IMR-90 (cell line): Measurements from ENCODE around the gene COX6B1. TPM values are rescaled to one million over a fixed set of nuclear protein-coding genes. Genes with fewer than 3 reads are reported as not detected.

ENCODE experiments used
- ATAC-seq: fragments of 200-7000 bp; cut with Tn5 transposase; 2 replicates; pipeline ENCODE4 v1.9.1; 2020; ENCODE audit warnings: low read depth, mild to moderate bottlenecking, moderate library complexity
- BruUV-seq: library from RNA; stranded (reverse); fragments of 400-500 nt; replicated peaks from 2 replicates; lab custom pipeline; 2021; lab: Mats Ljungman, UMichigan
- CTCF ChIA-PET: fragments of 300-600 bp; formaldehyde crosslinking; extraction: SDS; loops from one replicate; lab custom pipeline; 2021; ENCODE audit warnings: antibody characterized with exemption; lab: Yijun Ruan, JAX
- POLR2A ChIA-PET: fragments of 300-600 bp; sonication (Branson Sonifier 250); formaldehyde crosslinking; loops from one replicate; lab custom pipeline; 2022; ENCODE audit warnings: antibody characterized with exemption; ENCODE audit not compliant: unreplicated experiment; lab: Charles Lee
- DNase-seq: peaks from one replicate; pipeline ENCODE4 v3.0.0; 2013
- H2AFZ ChIP-seq: replicated peaks from 2 replicates; pipeline ENCODE3; 2013; ENCODE audit warnings: low read length, mild to moderate bottlenecking; ENCODE audit not compliant: poor library complexity
- H2AK5ac ChIP-seq: 2 replicates; pipeline ENCODE4 v1.6.1; 2013; ENCODE audit warnings: low read depth, low read length, inconsistent platforms
- H2AK9ac ChIP-seq: replicated peaks from 2 replicates; pipeline ENCODE3; 2013; ENCODE audit warnings: mild to moderate bottlenecking, low read depth, low read length, moderate library complexity; ENCODE audit not compliant: poor library complexity
- H2BK120ac ChIP-seq: 2 replicates; pipeline ENCODE4 v1.6.1; 2013; ENCODE audit warnings: low read depth, low read length, inconsistent platforms
- H2BK15ac ChIP-seq: 3 replicates; pipeline ENCODE4 v1.6.1; 2013; ENCODE audit warnings: low read depth, low read length, inconsistent platforms
- H2BK20ac ChIP-seq: 2 replicates; pipeline ENCODE4 v1.6.1; 2013; ENCODE audit warnings: low read depth, mild to moderate bottlenecking, inconsistent platforms, low read length, moderate library complexity
- H2BK5ac ChIP-seq: 2 replicates; pipeline ENCODE4 v1.6.1; 2013; ENCODE audit warnings: mild to moderate bottlenecking, low read depth, low read length, inconsistent platforms; ENCODE audit not compliant: poor library complexity, severe bottlenecking
- H3K14ac ChIP-seq: replicated peaks from 2 replicates; pipeline ENCODE4 v1.6.1; 2013; ENCODE audit warnings: low read depth, low read length, inconsistent platforms
- H3K18ac ChIP-seq: 2 replicates; pipeline ENCODE4 v1.6.1; 2013; ENCODE audit warnings: low read depth, low read length, control low read depth
- H3K23ac ChIP-seq: 2 replicates; pipeline ENCODE4 v1.6.1; 2013; ENCODE audit warnings: low read depth, low read length, inconsistent platforms
- H3K27ac ChIP-seq: 2 replicates; pipeline ENCODE4 v1.5.1; 2013; ENCODE audit warnings: mild to moderate bottlenecking, control low read depth, low read length; ENCODE audit not compliant: insufficient read depth
- H3K27me3 ChIP-seq: 2 replicates; pipeline ENCODE4 v1.6.1; 2013; ENCODE audit warnings: low read length; ENCODE audit not compliant: control insufficient read depth, insufficient read depth
- H3K36me3 ChIP-seq: 2 replicates; pipeline ENCODE4 v1.6.1; 2013; ENCODE audit warnings: low read length, mixed read lengths; ENCODE audit not compliant: control insufficient read depth, insufficient read depth
- H3K4ac ChIP-seq: 2 replicates; pipeline ENCODE4 v1.6.1; 2013; ENCODE audit warnings: low read depth, low read length, inconsistent platforms
- H3K4me1 ChIP-seq: 2 replicates; pipeline ENCODE4 v1.6.1; 2013; ENCODE audit warnings: low read length, mixed read lengths; ENCODE audit not compliant: control insufficient read depth, insufficient read depth
- H3K4me2 ChIP-seq: 2 replicates; pipeline ENCODE4 v1.6.1; 2013; ENCODE audit warnings: low read depth, mild to moderate bottlenecking, control low read depth, low read length, moderate library complexity
- H3K4me3 ChIP-seq: 2 replicates; pipeline ENCODE4 v1.5.1; 2013; ENCODE audit warnings: low read depth, mild to moderate bottlenecking, control low read depth, low read length, moderate library complexity; ENCODE audit not compliant: insufficient read depth
- H3K56ac ChIP-seq: 2 replicates; pipeline ENCODE4 v1.6.1; 2013; ENCODE audit warnings: low read length, inconsistent platforms; ENCODE audit not compliant: insufficient read depth; ENCODE audit errors: extremely low read depth
- H3K79me1 ChIP-seq, 2 experiments: 2 replicates each; pipeline ENCODE4 v1.6.1; 2013; ENCODE audit warnings: low read length in 2 of 2, inconsistent platforms in 1 of 2, low read depth in 1 of 2
- H3K9ac ChIP-seq: 2 replicates; pipeline ENCODE4 v1.6.1; 2013; ENCODE audit warnings: low read depth, low read length, control low read depth
- H3K9me1 ChIP-seq: 2 replicates; pipeline ENCODE4 v1.6.1; 2013; ENCODE audit warnings: low read length, inconsistent platforms; ENCODE audit not compliant: insufficient read depth
- H3K9me3 ChIP-seq: 2 replicates; pipeline ENCODE4 v1.6.1; 2013; ENCODE audit warnings: low read length; ENCODE audit not compliant: control insufficient read depth, insufficient read depth
- H4K20me1 ChIP-seq: 2 replicates; pipeline ENCODE4 v1.6.1; 2013; ENCODE audit warnings: low read length, inconsistent platforms; ENCODE audit not compliant: insufficient read depth
- H4K5ac ChIP-seq: 2 replicates; pipeline ENCODE4 v1.6.1; 2013; ENCODE audit warnings: mild to moderate bottlenecking, low read depth, low read length, control low read depth
- H4K8ac ChIP-seq, 2 experiments: 2 replicates each; pipeline ENCODE4 v1.6.1; 2013; ENCODE audit warnings: low read depth in 2 of 2, low read length in 2 of 2, control low read depth in 1 of 2, inconsistent platforms in 1 of 2
- H4K91ac ChIP-seq: 2 replicates; pipeline ENCODE4 v1.6.1; 2013; ENCODE audit warnings: low read depth, low read length, inconsistent platforms; ENCODE audit not compliant: insufficient read depth
- BHLHE40 ChIP-seq: fragments of 150-350 bp; IDR thresholded peaks from 2 replicates; pipeline ENCODE4 v1.6.1; 2016; ENCODE audit warnings: mild to moderate bottlenecking, low read depth, low read length
- CEBPB ChIP-seq: IDR thresholded peaks from 2 replicates; pipeline ENCODE4 v1.6.1; 2012; ENCODE audit warnings: low read depth, low read length, improper control_type of control experiment
- CHD1 ChIP-seq: IDR thresholded peaks from 2 replicates; pipeline ENCODE4 v1.6.1; 2012; ENCODE audit warnings: low read depth, low read length, improper control_type of control experiment
- FOS ChIP-seq: fragments of 150-350 bp; IDR thresholded peaks from 2 replicates; pipeline ENCODE4 v1.6.1; 2016; ENCODE audit warnings: low read depth, low read length
- MAFK ChIP-seq: IDR thresholded peaks from 2 replicates; pipeline ENCODE4 v1.6.1; 2012; ENCODE audit warnings: low read depth, low read length, improper control_type of control experiment
- MAZ ChIP-seq: IDR thresholded peaks from 2 replicates; pipeline ENCODE4 v1.6.1; 2012; ENCODE audit warnings: low read depth, mild to moderate bottlenecking, low read length, improper control_type of control experiment, moderate library complexity, borderline replicate concordance
- MXI1 ChIP-seq: IDR thresholded peaks from 2 replicates; pipeline ENCODE4 v1.6.1; 2012; ENCODE audit warnings: low read depth, mild to moderate bottlenecking, low read length, moderate library complexity, borderline replicate concordance
- NFE2L2 ChIP-seq: fragments of 150-350 bp; IDR thresholded peaks from 2 replicates; pipeline ENCODE4 v1.6.1; 2016; ENCODE audit warnings: low read depth, mild to moderate bottlenecking, low read length
- POLR2A ChIP-seq: IDR thresholded peaks from 2 replicates; pipeline ENCODE4 v1.6.1; 2012; ENCODE audit warnings: mild to moderate bottlenecking, low read depth, low read length
- RAD21 ChIP-seq: IDR thresholded peaks from 2 replicates; pipeline ENCODE4 v1.6.1; 2012; ENCODE audit warnings: low read length, improper control_type of control experiment
- RFX5 ChIP-seq: IDR thresholded peaks from 2 replicates; pipeline ENCODE4 v1.8.0; 2012; ENCODE audit warnings: low read depth, mild to moderate bottlenecking, low read length, moderate library complexity
- SMC3 ChIP-seq: fragments of 150-350 bp; IDR thresholded peaks from 2 replicates; pipeline ENCODE4 v1.6.1; 2016; ENCODE audit warnings: low read depth, mild to moderate bottlenecking, antibody characterized with exemption, low read length, moderate library complexity
- WGBS, 2 experiments: methylation state at CpG; one replicate each; pipeline versions ENCODE4 v1.1.5 to v1.1.7; 2013; ENCODE audit warnings: missing lambda C conversion rate in 2 of 2; ENCODE audit not compliant: insufficient read length in 1 of 2; ENCODE audit errors: extremely low coverage in 2 of 2; 5-methylcytosine and 5-hydroxymethylcytosine counted together
- dilution Hi-C: fragments of 300-500 bp; cut with HindIII; formaldehyde crosslinking; loops from one replicate; pipeline ENCODE4 v1.14.3; 2018; ENCODE audit warnings: low sequenced_read_pairs; ENCODE audit not compliant: unreplicated experiment
- in situ Hi-C: fragments of 300-500 bp; cut with MboI; formaldehyde crosslinking; loops from 3 replicates; pipeline ENCODE4 v1.14.3; 2019; ENCODE audit warnings: low sequenced_read_pairs, inconsistent platforms, mixed read lengths
- intact Hi-C: fragments of 100-400 bp; cut with micrococcal nuclease; formaldehyde crosslinking; loops from 2 replicates; pipeline ENCODE4 v1.10.0; 2022
- polyA plus RNA-seq, 3 experiments: library from polyadenylated mRNA; depleted of rRNA; stranded (reverse); fragments of >200 nt; gene quantifications; 2 replicates each; pipeline ENCODE4 v1.2.3, GENCODE V29; 2012; ENCODE audit warnings: low replicate concordance in 1 of 3
- total RNA-seq: library from RNA; depleted of rRNA; stranded (reverse); fragments of >200 nt; gene quantifications from 2 replicates; pipeline ENCODE4 v1.2.3, GENCODE V29; 2012
- TF ChIP-seq, protein P1 (sequence below): fragments of 150-350 bp; IDR thresholded peaks from 2 replicates; pipeline ENCODE4 v1.6.1; 2016; ENCODE audit warnings: low read depth, mild to moderate bottlenecking, low read length, moderate library complexity, borderline replicate concordance
- TF ChIP-seq, protein P2 (sequence below): fragments of 150-350 bp; IDR thresholded peaks from 2 replicates; pipeline ENCODE4 v1.6.1; 2017; ENCODE audit warnings: mild to moderate bottlenecking, antibody characterized with exemption, low read length, low read depth
- TF ChIP-seq, protein P3 (sequence below): conservative IDR thresholded peaks from 2 replicates; pipeline ENCODE4 v1.5.1; 2012; ENCODE audit warnings: mild to moderate bottlenecking, low read depth, low read length, improper control_type of control experiment

Gene COX6B1
- total and polyA plus RNA-seq, 2 of the 4 experiments (the other 2 are of a cell fraction) = 914 to 983 TPM

DNA sequence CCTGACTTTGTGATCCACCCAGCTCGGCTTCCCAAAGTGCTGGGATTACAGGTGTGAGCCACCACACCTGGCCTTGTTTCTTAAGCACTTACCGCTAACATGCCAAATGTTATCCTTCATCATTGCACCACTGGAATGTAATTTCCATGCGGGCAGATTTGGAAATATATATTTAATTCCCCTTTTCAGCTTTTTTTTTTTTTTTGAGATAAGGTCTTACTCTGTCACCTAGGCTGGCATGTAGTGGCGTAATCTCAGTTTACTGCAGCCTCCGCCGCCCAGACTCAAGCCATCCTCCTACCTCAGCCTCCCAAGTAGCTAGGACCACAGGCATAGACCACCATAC is 13.8 kb downstream of the COX6B1 start:
- no peaks in the 10 kb centered on the region for H3K9me3 ChIP-seq
- no peaks in the 10 kb centered on the region for H3K9me1 ChIP-seq
- H3K14ac ChIP-seq = no peak overlapping the region
- no peak overlapping the region for H2AK9ac ChIP-seq
- no peak overlapping the region for H2AFZ ChIP-seq
- ChIA-PET CTCF (interaction anchor here (0.7 kb wide), 1 partner anchor 618 kb away, joined by 3 read pairs; no protein-coding TSS in a partner anchor), POLR2A (no interaction called here)
- intact Hi-C loops = no loop called here
- H4K5ac ChIP-seq = no peak overlapping the region
- H2BK20ac ChIP-seq = no peak overlapping the region
- no peak overlapping the region for H3K4me3 ChIP-seq
- H2BK120ac ChIP-seq = no peak overlapping the region
- no TSS peak for BruUV-seq
- H3K18ac ChIP-seq = no peak overlapping the region
- dilution Hi-C loops = no loop called here
- WGBS, 2 experiments = no CpG with 5 or more reads among the region's 6 CpGs
- H3K27me3 ChIP-seq = no peaks in the 10 kb centered on the region
- peaks cover 4 to 5% of the 10 kb centered on the region in 2 experiments; a peak in 2 of 4 replicates for H3K79me1 ChIP-seq
- no peaks in the 10 kb centered on the region for H3K4me1 ChIP-seq
- H3K23ac ChIP-seq = no peak overlapping the region
- in situ Hi-C loops = no loop called here
- no peak overlapping the region for H2BK5ac ChIP-seq
- H3K4me2 ChIP-seq = no peak overlapping the region
- no peak for DNase-seq
- 0 out of 2 replicates have a peak, but pooled peaks cover 7% of the 10 kb centered on the region for H4K20me1 ChIP-seq
- H2AK5ac ChIP-seq = no peak overlapping the region
- no peak overlapping the region for H3K4ac ChIP-seq
- TF ChIP-seq FOS = no peak
- TF ChIP-seq, protein P1, sequence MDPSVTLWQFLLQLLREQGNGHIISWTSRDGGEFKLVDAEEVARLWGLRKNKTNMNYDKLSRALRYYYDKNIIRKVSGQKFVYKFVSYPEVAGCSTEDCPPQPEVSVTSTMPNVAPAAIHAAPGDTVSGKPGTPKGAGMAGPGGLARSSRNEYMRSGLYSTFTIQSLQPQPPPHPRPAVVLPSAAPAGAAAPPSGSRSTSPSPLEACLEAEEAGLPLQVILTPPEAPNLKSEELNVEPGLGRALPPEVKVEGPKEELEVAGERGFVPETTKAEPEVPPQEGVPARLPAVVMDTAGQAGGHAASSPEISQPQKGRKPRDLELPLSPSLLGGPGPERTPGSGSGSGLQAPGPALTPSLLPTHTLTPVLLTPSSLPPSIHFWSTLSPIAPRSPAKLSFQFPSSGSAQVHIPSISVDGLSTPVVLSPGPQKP = no peak
- TF ChIP-seq SMC3 = no peak
- TF ChIP-seq, protein P2, sequence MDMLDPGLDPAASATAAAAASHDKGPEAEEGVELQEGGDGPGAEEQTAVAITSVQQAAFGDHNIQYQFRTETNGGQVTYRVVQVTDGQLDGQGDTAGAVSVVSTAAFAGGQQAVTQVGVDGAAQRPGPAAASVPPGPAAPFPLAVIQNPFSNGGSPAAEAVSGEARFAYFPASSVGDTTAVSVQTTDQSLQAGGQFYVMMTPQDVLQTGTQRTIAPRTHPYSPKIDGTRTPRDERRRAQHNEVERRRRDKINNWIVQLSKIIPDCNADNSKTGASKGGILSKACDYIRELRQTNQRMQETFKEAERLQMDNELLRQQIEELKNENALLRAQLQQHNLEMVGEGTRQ = no peak
- no peak for TF ChIP-seq MXI1
- TF ChIP-seq CEBPB = no peak
- TF ChIP-seq CHD1 = no peak
- TF ChIP-seq, protein P3, sequence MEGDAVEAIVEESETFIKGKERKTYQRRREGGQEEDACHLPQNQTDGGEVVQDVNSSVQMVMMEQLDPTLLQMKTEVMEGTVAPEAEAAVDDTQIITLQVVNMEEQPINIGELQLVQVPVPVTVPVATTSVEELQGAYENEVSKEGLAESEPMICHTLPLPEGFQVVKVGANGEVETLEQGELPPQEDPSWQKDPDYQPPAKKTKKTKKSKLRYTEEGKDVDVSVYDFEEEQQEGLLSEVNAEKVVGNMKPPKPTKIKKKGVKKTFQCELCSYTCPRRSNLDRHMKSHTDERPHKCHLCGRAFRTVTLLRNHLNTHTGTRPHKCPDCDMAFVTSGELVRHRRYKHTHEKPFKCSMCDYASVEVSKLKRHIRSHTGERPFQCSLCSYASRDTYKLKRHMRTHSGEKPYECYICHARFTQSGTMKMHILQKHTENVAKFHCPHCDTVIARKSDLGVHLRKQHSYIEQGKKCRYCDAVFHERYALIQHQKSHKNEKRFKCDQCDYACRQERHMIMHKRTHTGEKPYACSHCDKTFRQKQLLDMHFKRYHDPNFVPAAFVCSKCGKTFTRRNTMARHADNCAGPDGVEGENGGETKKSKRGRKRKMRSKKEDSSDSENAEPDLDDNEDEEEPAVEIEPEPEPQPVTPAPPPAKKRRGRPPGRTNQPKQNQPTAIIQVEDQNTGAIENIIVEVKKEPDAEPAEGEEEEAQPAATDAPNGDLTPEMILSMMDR = no peak
- no peak for TF ChIP-seq MAZ
- TF ChIP-seq POLR2A = no peak
- no peak for TF ChIP-seq MAFK
- TF ChIP-seq RFX5 = no peak
- TF ChIP-seq BHLHE40 = no peak
- TF ChIP-seq RAD21 = no peak
- no peak for TF ChIP-seq NFE2L2
- no peak for ATAC-seq
- H4K8ac ChIP-seq = no peak overlapping the region
- no peak overlapping the region for H3K9ac ChIP-seq
- H4K91ac ChIP-seq = no peak overlapping the region
- no peak overlapping the region for H3K56ac ChIP-seq
- H2BK15ac ChIP-seq = no peak overlapping the region
- peaks cover 46% of the 10 kb centered on the region for H3K36me3 ChIP-seq
- no peak overlapping the region for H3K27ac ChIP-seq
